RKO (cell line): ENCODE measurements around the gene SGCG.
A peak's percentile ranks its signal among the peaks of the same experiment; 100 is the strongest.
"Not testable (repeated sequence)": the region's sequence is repeated elsewhere in the genome, so short reads cannot be mapped to it uniquely, and the experiment has no call there.

Experiments used
- DNase-seq: peaks from one replicate; pipeline ENCODE4 v3.0.0-alpha.2; 2016; ENCODE audit warnings: low spot score

The SGCG gene, protein sequence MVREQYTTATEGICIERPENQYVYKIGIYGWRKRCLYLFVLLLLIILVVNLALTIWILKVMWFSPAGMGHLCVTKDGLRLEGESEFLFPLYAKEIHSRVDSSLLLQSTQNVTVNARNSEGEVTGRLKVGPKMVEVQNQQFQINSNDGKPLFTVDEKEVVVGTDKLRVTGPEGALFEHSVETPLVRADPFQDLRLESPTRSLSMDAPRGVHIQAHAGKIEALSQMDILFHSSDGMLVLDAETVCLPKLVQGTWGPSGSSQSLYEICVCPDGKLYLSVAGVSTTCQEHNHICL

GRCh38 chr13:23180711-23181110 lies at the start of gene SGCG:
Gene SGCG (plus strand): TSS chr13:23180979. CDS start chr13:23203695, 22,716 bp downstream.
- no peak for DNase-seq

- DNase-seq = no peak
These were observed 46.2 kb upstream of the SGCG start for GRCh38 chr13:23134542-23134941.

DNA sequence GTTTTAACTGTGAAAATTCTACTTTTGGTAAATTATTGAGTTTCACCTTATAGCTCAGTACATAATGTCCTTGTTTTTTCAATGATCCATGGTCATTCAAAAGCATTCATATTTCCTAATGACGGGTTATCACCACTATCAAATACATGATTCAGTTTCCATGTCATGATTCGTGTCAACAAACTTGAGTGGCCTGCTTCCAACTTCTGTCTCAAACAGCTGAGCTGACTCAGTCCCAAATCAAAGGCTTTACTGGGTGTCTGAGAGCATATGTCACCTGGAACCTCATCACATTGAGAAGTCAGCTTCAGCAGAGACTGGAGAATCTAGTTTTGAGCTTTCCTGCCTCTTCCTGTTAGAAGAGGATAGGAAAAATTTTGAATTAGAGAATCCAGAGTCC lies 40.3 kb upstream of the SGCG start:
- DNase-seq = peak; percentile 40

- no peak for DNase-seq
These were observed 38.8 kb upstream of the SGCG start for GRCh38 chr13:23141964-23142363.

DNA sequence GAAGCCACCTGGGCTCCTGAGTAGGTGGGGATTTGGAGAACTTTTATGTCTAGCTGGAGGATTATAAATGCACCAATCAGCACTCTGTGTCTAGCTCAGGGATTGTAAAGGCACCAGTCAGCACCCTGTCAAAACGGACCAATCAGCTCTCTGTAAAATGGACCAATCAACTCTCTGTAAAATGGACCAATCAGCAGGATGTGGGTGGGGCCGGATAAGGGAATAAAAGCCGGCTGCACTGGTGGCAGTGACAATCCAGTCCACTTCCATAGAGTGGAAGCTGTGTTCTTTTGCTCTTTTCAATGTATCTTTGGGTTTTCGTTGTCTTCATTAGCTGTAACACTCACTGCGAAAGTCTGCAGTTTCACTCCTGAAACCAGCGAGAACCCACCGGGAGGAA lies 38.2 kb upstream of the SGCG start:
- DNase-seq = not testable (repeated sequence)

DNA sequence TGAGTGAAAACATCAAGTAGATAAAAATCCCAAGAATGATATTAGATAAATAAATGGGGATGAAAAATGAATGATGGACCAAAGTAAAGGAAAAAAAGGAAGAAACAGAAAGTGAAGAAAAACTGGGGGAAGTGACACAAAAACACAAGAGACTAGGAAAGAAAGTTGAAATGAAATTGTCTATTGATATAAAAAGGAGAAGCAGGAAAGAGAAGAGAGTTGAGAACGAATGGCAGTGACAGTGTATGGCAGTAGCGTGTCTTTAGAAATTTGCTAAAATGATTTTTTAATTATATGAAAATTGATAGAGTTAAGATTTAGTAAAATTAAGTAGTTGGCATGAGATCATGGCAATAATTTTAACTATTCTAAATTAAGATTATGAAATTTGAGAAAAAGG lies 36.3 kb upstream of the SGCG start:
- DNase-seq = no peak

GRCh38 chr13:23146006-23146405 lies 34.8 kb upstream of the SGCG start:
- no peak for DNase-seq

DNA sequence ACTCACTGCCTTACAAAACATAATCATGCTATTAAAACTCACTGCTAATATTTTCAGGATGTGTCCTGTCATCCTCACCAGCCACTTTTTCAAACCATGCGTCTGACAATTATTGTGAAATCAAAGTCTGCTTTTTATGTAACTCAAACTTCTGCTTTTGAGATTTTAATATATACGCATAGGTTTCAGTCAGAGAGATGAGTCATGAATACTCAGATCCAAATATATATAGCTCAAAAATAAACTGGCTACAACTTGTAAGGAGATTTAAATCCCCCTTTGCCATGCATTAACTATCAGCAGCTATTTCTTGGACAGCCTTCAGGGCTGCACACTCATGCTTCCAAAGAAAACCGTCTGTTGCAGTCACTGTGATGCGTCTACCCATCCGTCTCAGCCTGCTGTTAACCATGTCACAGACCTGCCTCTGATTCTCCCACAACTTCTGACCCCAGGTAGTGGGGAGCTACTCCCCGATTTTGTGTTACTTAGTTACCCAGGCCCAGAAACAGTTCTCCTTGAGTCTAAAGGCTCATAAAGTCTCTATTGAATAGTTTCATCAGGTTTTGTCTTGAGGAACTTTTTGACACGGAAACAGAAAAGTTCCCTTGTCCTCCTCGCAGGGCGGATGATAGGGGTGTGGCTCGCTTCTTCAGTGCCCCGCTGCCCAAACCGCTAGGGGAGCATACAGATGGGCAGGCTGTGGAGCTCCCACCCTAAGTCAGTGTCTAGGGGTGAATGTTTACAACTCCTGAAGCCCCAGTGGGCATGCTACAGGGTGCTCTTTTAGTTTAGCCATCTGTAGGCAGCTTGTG lies 33.8 kb upstream of the SGCG start:
- no peak for DNase-seq

GRCh38 chr13:23147827-23148226 lies 33.0 kb upstream of the SGCG start:
- DNase-seq = no peak

GRCh38 chr13:23157781-23158180 lies 23.0 kb upstream of the SGCG start:
- DNase-seq = no peak

GRCh38 chr13:23159205-23159759 lies 21.5 kb upstream of the SGCG start:
- DNase-seq = no peak

DNA sequence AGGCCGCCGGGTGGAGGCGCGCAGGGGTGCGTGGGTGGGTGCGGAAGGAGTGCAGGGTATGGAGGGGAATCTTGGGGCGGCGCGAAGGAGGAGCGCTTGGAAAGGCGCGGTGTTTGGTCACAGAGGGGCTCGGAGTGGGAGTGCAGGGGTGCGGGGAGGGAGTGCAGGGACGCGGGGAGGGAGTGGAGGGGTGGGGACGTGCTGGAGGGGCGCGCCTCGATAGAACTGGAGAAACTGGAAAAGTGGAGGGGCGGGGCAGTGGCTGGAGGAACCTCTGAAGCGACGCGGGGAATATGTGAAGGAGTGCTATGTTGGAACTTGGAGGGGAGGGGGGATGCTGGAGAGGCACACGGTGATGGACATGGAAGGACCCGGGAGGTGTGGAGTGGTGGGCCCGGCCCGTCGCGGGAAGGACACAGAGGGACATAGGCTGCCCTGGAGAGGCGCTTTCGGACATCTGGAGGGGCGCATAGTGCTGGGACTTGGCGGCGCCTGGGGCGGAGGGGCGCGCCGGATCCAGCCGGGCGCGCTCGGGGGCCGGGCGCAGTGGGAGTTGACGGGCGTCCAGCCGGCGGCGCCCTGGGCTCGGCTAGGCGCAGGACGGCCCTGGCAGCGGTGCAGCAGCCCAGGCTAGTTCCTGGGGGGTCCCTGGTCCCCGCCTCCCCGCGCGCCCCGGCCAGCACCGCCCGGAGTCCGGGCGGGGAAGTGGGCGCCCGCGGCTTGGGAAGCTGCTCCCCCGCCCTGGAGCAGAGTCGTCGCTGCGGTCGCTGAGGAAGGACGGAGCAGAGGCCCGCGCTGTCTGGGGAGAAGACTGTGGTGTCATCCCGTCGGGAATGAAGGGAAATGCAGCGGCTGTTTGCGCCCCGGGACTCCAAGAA lies 20.8 kb upstream of the SGCG start:
- no peak for DNase-seq

- no peak for DNase-seq
These were observed 19.9 kb upstream of the SGCG start for GRCh38 chr13:23160638-23161480.

DNA sequence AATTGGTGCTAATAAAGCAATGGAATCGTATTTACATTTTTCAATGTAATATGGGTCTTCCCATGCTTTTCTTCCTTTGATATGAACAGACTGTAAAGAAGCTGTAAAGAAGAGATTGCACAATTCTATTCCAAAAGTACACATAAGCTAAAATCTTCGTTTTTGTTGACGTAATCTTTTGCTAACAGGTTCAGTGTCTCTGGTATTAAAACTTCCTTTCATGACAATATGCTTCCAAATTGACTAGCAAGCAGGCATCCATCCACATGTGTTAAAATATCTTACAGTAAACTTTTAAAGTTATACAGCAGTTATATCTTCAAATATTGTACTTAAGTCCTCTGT lies 19.3 kb upstream of the SGCG start:
- no peak for DNase-seq

GRCh38 chr13:23175920-23176319 lies 4.9 kb upstream of the SGCG start:
- peak; percentile 8 for DNase-seq

DNA sequence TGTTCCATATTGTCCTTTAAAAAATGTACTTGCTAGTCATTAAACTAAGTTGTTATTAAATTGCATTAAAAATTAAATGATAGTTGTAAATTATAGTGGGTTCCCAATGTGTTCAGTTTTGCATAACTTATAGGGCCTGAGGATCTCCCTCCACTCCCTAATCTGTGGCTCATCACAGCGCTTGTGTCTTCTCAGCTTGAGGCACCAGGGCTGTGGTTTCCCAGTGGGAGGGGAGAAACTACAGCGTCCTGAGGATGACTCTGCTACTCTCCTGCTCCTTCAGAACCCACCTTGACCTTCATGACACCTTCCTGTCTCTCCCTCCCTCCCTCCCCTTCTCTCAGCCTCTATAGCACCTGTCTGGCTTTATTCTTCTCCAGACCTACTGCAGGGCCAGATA lies 1.4 kb downstream of the SGCG start:
- no peak for DNase-seq

DNA sequence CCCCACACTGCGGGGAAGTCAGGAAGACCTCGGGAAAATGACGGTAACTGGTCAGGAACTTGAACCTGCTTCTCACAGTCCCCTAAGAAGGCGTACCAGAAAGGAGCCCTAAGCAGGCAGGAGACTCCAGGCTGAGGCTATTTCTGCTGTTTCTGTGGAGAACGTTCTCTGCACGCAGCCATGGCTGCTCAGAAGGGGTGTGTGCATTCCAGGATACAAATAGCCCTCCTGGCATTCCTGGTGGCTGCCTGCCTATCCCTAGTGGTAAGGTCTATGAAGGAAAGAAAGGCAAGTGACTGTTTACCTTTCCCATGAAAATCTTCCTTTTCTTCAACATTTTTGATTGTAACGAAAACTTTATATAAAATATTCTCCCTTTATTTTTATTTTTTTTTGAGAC lies 2.5 kb downstream of the SGCG start:
- no peak for DNase-seq

- DNase-seq = no peak
These were observed 4.8 kb downstream of the SGCG start for GRCh38 chr13:23185542-23185941.

GRCh38 chr13:23201870-23202269 lies 21.1 kb downstream of the SGCG start:
- DNase-seq = no peak

DNA sequence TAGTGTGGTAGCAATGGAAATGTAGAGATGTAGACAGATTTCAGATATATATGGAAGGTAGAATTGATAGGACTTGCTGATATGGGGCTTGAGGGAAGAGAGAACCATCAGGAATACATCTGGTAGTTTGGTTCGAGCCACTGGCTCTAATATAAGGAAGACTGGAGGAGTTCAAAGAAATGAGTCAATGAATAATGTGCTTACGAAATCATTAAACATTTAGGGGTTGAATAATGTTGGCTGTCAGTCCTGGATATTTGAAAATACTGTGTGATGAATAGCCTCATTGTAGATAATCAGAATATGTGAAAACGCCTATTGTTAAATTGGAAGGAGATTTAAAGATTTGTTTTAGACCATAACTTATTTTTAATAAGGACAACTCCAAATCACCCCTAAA lies 21.6 kb downstream of the SGCG start:
- no peak for DNase-seq

DNA sequence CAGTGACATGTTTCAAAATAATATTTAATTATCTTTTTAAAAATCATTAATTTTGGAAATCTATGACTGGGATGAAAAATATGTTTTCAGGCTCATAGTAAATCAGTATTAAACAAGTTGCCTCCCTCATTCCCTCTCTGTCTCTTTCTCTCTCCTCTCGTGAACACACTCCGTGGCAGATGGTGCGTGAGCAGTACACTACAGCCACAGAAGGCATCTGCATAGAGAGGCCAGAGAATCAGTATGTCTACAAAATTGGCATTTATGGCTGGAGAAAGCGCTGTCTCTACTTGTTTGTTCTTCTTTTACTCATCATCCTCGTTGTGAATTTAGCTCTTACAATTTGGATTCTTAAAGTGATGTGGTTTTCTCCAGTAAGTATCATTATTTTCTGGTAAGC lies 22.7 kb downstream of the SGCG start:
- DNase-seq = no peak

- DNase-seq = no peak
These were observed 25.0 kb downstream of the SGCG start for GRCh38 chr13:23205807-23206206.
